ENCODE results near the gene C1QTNF8. TPM values are rescaled to one million over a fixed set of nuclear protein-coding genes. Genes with fewer than 3 reads are reported as not detected.

The C1QTNF8 gene
- total RNA-seq, 1 donor from 2014 or later, result not detected

- DNase-seq (no peak), ATAC-seq (no peak)
- Histone ChIP-seq H3K27me3 (ENCODE audit: low read depth) (peaks cover 24% of the 10 kb centered on the region), H3K9me3 (no peaks in the 10 kb centered on the region), H3K4me1 (no peaks in the 10 kb centered on the region), H3K36me3 (no peaks in the 10 kb centered on the region), H3K27ac (no peak overlapping the region), H3K4me3 (no peak overlapping the region)
- intact Hi-C loops (cut with DNase I), result no loop called here
- no peak for TF ChIP-seq CTCF (IDR thresholded peaks at IDR 0.05)
Observed at GRCh38 chr16:1142911-1143310, 46.9 kb upstream of the C1QTNF8 start.

- DNase-seq, result no peak
- Histone ChIP-seq H3K27me3 (ENCODE audit: low read depth) (peaks cover 24% of the 10 kb centered on the region), H3K4me3 (no peak overlapping the region), H3K36me3 (no peaks in the 10 kb centered on the region), H3K9me3 (no peaks in the 10 kb centered on the region), H3K27ac (no peak overlapping the region), H3K4me1 (no peaks in the 10 kb centered on the region)
- no peak for TF ChIP-seq CTCF (IDR thresholded peaks at IDR 0.05)
- ATAC-seq, result no peak
- intact Hi-C loops (cut with DNase I), result no loop called here
Observed at GRCh38 chr16:1141716-1142115, 45.7 kb upstream of the C1QTNF8 start.

GRCh38 chr16:1141191-1141590, 45.1 kb upstream of the C1QTNF8 start:
- Histone ChIP-seq H3K36me3 (no peaks in the 10 kb centered on the region), H3K27me3 (ENCODE audit: low read depth) (peaks cover 22% of the 10 kb centered on the region), H3K27ac (no peak overlapping the region), H3K9me3 (no peaks in the 10 kb centered on the region), H3K4me3 (no peak overlapping the region), H3K4me1 (no peaks in the 10 kb centered on the region)
- no peak for DNase-seq
- intact Hi-C loops (cut with DNase I), result no loop called here
- no peak for TF ChIP-seq CTCF (IDR thresholded peaks at IDR 0.05)
- ATAC-seq, result no peak

- ATAC-seq (no peak), DNase-seq (no peak)
- Histone ChIP-seq H3K27me3 (ENCODE audit: low read depth) (peaks cover 20% of the 10 kb centered on the region), H3K9me3 (no peaks in the 10 kb centered on the region), H3K27ac (no peak overlapping the region), H3K4me3 (no peak overlapping the region), H3K36me3 (no peaks in the 10 kb centered on the region), H3K4me1 (no peaks in the 10 kb centered on the region)
- no peak for TF ChIP-seq CTCF (IDR thresholded peaks at IDR 0.05)
- intact Hi-C loops (cut with DNase I), result no loop called here
Observed at GRCh38 chr16:1140582-1141162, 44.6 kb upstream of the C1QTNF8 start.

GRCh38 chr16:1137604-1138003, 41.6 kb upstream of the C1QTNF8 start:
- intact Hi-C loops (cut with DNase I), result no loop called here
- Histone ChIP-seq H3K36me3 (no peaks in the 10 kb centered on the region), H3K4me1 (no peaks in the 10 kb centered on the region), H3K27ac (no peak overlapping the region), H3K4me3 (no peak overlapping the region), H3K27me3 (ENCODE audit: low read depth) (peaks cover 26% of the 10 kb centered on the region), H3K9me3 (no peaks in the 10 kb centered on the region)
- no peak for DNase-seq
- no peak for TF ChIP-seq CTCF (IDR thresholded peaks at IDR 0.05)
- no peak for ATAC-seq

- Histone ChIP-seq H3K27me3 (ENCODE audit: low read depth) (peaks cover 21% of the 10 kb centered on the region), H3K4me1 (no peaks in the 10 kb centered on the region), H3K9me3 (no peaks in the 10 kb centered on the region), H3K27ac (no peak overlapping the region), H3K4me3 (no peak overlapping the region), H3K36me3 (no peaks in the 10 kb centered on the region)
- DNase-seq, result no peak
- no peak for TF ChIP-seq CTCF (IDR thresholded peaks at IDR 0.05)
- no peak for ATAC-seq
- intact Hi-C loops (cut with DNase I), result no loop called here
Observed at GRCh38 chr16:1135459-1135825, 39.4 kb upstream of the C1QTNF8 start.
